ENCODE data around the gene APOC3. TPM values are rescaled to one million over a fixed set of nuclear protein-coding genes. Genes with fewer than 3 reads are reported as not detected.

The APOC3 gene
- total and polyA plus RNA-seq, 9 of the 15 experiments (the other 6 are each of a cell fraction or from before 2014, with no cell fraction given): 1.1 TPM; not detected in 8

- H2AFZ ChIP-seq (ENCODE audit: low read depth, low read length): no peak overlapping the region
- no TSS peak for BruUV-seq (replicated peaks)
- no peaks in the 10 kb centered on the region for H3K9me3 ChIP-seq (replicated peaks; ENCODE audit: control insufficient read depth, insufficient read depth, low read depth, low read length)
- H3K9ac ChIP-seq (ENCODE audit: insufficient read depth in 1 of 2, low read depth in 2 of 2, low read length in 2 of 2): no peak overlapping the region
- in situ Hi-C loops (cut with MboI) (no loop called here), intact Hi-C loops (cut with micrococcal nuclease) (no loop called here)
- no peak overlapping the region for H3K4me3 ChIP-seq
- ATAC-seq (no peak), FAIRE-seq (no peak), DNase-seq (ENCODE audit: extremely low read depth in 1 of 4, low spot score in 3 of 4) (no peak)
- H4K20me1 ChIP-seq (replicated peaks; ENCODE audit: control insufficient read depth, insufficient read depth, low read length): no peaks in the 10 kb centered on the region
- ChIA-PET POLR2A (no interaction called here), CTCF (ENCODE audit: low intra/inter-chr PET ratio) (no interaction called here)
- TF ChIP-seq ZNF280A (IDR thresholded peaks at IDR 0.05; ENCODE audit: low read depth, partially characterized antibody) (no peak), THAP7 (CRISPR knock-in tag; IDR thresholded peaks at IDR 0.05) (no peak), ZZZ3 (IDR thresholded peaks at IDR 0.05) (no peak), EGR1 (conservative IDR thresholded peaks at IDR 0.05) (no peak), EHMT2 (IDR thresholded peaks at IDR 0.05) (no peak), CCAR2 (IDR thresholded peaks at IDR 0.05; ENCODE audit: low read depth, low read length) (no peak), NCOA2 (IDR thresholded peaks at IDR 0.05; ENCODE audit: partially characterized antibody in 2 of 2) (no peak), MTA1 (IDR thresholded peaks at IDR 0.05; ENCODE audit: borderline replicate concordance) (no peak), LEF1 (IDR thresholded peaks at IDR 0.05) (no peak), ZNF197 (CRISPR knock-in tag; IDR thresholded peaks at IDR 0.05; ENCODE audit: low read depth) (no peak), PHTF2 (CRISPR knock-in tag; IDR thresholded peaks at IDR 0.05) (no peak), ZNF24 (IDR thresholded peaks at IDR 0.05) (no peak), DMBX1 (CRISPR knock-in tag; IDR thresholded peaks at IDR 0.05; ENCODE audit: borderline replicate concordance) (no peak), GTF2E2 (tag; IDR thresholded peaks at IDR 0.05) (no peak), ZKSCAN3 (CRISPR knock-in tag; IDR thresholded peaks at IDR 0.05) (no peak), SRSF7 (optimal IDR thresholded peaks at IDR 0.05; ENCODE audit: low read depth, low read length) (no peak)
- no peaks in the 10 kb centered on the region for H3K79me2 ChIP-seq (ENCODE audit: control insufficient read depth, insufficient read depth, low read length)
- WGBS (ENCODE audit: insufficient coverage, low coverage, missing lambda C conversion rate): 89% methylated on average over 7 of the region's 7 CpGs
- no peaks in the 10 kb centered on the region for H3K4me1 ChIP-seq (replicated peaks in 1 of 2; ENCODE audit: control insufficient read depth in 2 of 2, insufficient read depth in 2 of 2, low read length in 2 of 2)
- peaks cover 55% of the 10 kb centered on the region for H3K36me3 ChIP-seq (ENCODE audit: control insufficient read depth, insufficient read depth, low read length)
- no peaks in the 10 kb centered on the region for H3K9me1 ChIP-seq (ENCODE audit: control insufficient read depth, insufficient read depth, low read length)
- no peaks in the 10 kb centered on the region for H3K27me3 ChIP-seq (ENCODE audit: control insufficient read depth in 2 of 2, insufficient read depth in 2 of 2, low read length in 2 of 2)
- no peak overlapping the region for H3K27ac ChIP-seq (ENCODE audit: extremely low read depth, low read depth, low read length)
- no peak overlapping the region for H3K4me2 ChIP-seq (ENCODE audit: insufficient read depth, low read length)
Measured at GRCh38 chr11:116875194-116875593, 45.5 kb downstream of the APOC3 start.

Data from K562 (cell line).